Lower leg skin (tissue), 3 donors: ENCODE data around the gene PRKCG.

Experiments
- POLR2A ChIP-seq, 2 donors: fragments of 450-650 bp; IDR thresholded peaks; one replicate each; pipeline ENCODE4 v1.6.1; 2016 to 2017; ENCODE audit warnings: antibody characterized with exemption in 2 of 2, mild to moderate bottlenecking in 1 of 2, moderate library complexity in 1 of 2
- TF ChIP-seq, protein P1 (sequence below), 3 donors: fragments of 450-650 bp; IDR thresholded peaks; one replicate each; pipeline ENCODE4 v1.5.1; 2016; ENCODE audit warnings: antibody characterized with exemption in 3 of 3, mild to moderate bottlenecking in 3 of 3, moderate library complexity in 2 of 3

DNA sequence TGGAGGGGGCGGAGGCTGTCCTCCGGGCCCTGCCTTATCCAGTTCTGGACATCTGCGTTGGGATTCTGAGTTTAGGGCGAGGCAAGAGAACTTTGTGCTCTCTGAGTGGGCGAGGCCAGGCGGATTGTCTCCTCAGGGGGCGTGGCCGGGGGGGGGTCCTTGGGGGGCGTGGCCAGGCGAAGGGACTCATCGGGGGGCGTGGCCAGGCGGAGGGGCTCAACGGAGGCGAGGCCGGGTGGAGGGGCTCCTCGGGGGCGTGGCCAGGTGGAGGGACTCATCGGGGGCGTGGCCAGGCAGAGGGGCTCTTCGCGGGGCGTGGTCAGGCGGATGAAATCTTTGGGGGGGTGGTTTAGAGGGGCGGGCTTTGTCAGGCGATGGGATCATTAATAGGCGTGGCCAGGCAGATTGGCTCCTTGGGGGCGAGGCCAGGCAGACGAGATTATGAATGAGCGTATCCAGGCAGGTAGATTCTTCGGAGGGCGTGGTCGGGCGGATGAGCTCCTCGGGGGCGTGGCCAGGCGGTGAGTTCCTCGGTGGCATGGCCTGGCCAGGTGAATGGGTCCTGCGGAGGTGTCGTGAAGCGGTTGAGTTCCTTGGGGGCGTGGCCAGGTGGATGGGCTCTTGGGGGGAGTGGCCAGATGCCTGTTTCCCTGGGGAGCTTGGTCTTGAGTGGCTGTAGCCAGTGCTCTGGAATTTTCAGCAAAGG, 16.8 kb downstream of the PRKCG start:
- TF ChIP-seq, protein P1, sequence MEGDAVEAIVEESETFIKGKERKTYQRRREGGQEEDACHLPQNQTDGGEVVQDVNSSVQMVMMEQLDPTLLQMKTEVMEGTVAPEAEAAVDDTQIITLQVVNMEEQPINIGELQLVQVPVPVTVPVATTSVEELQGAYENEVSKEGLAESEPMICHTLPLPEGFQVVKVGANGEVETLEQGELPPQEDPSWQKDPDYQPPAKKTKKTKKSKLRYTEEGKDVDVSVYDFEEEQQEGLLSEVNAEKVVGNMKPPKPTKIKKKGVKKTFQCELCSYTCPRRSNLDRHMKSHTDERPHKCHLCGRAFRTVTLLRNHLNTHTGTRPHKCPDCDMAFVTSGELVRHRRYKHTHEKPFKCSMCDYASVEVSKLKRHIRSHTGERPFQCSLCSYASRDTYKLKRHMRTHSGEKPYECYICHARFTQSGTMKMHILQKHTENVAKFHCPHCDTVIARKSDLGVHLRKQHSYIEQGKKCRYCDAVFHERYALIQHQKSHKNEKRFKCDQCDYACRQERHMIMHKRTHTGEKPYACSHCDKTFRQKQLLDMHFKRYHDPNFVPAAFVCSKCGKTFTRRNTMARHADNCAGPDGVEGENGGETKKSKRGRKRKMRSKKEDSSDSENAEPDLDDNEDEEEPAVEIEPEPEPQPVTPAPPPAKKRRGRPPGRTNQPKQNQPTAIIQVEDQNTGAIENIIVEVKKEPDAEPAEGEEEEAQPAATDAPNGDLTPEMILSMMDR (IDR thresholded peaks at IDR 0.05): no peak
- TF ChIP-seq POLR2A (IDR thresholded peaks at IDR 0.05): no peak
